Fibroblast of skin of right quadriceps (primary cell): ENCODE results near the gene CRYGS.
A peak's percentile ranks its signal among the peaks of the same experiment; 100 is the strongest.
"Not testable (repeated sequence)": the region's sequence is repeated elsewhere in the genome, so short reads cannot be mapped to it uniquely, and the experiment has no call there.

ENCODE experiments used
- DNase-seq: peaks from one replicate; pipeline ENCODE4 v3.0.0-alpha.2; 2013

CRYGS gene

GRCh38 chr3:186517218-186517617 is 27.0 kb downstream of the CRYGS start:
- no peak for DNase-seq

GRCh38 chr3:186516646-186517045 is 27.5 kb downstream of the CRYGS start:
- DNase-seq, result no peak

- no peak for DNase-seq
Measured at GRCh38 chr3:186515125-186515524, 29.1 kb downstream of the CRYGS start.

GRCh38 chr3:186514296-186515002 is 29.7 kb downstream of the CRYGS start:
- DNase-seq, result no peak

- no peak for DNase-seq
Measured at GRCh38 chr3:186513386-186513785, 30.8 kb downstream of the CRYGS start.

GRCh38 chr3:186512570-186513302 is 31.4 kb downstream of the CRYGS start:
- DNase-seq, result no peak

GRCh38 chr3:186511702-186512101 is 32.5 kb downstream of the CRYGS start:
- DNase-seq, result no peak

GRCh38 chr3:186511245-186511644 is 32.9 kb downstream of the CRYGS start:
- no peak for DNase-seq

GRCh38 chr3:186510374-186511079 is 33.7 kb downstream of the CRYGS start:
- DNase-seq, result no peak

- no peak for DNase-seq
Measured at GRCh38 chr3:186509423-186509822, 34.8 kb downstream of the CRYGS start.

- DNase-seq, result peak; percentile 10
Measured at GRCh38 chr3:186506857-186507256, 37.3 kb downstream of the CRYGS start.

- DNase-seq, result no peak
Measured at GRCh38 chr3:186506191-186506739, 37.9 kb downstream of the CRYGS start.

GRCh38 chr3:186502966-186503712 is 41.0 kb downstream of the CRYGS start:
- DNase-seq, result no peak

- no peak for DNase-seq
Measured at GRCh38 chr3:186502138-186502948, 41.8 kb downstream of the CRYGS start.

GRCh38 chr3:186499949-186500348 is 44.2 kb downstream of the CRYGS start:
- not testable (repeated sequence) for DNase-seq

- DNase-seq, result not testable (repeated sequence)
Measured at GRCh38 chr3:186498022-186498421, 46.2 kb downstream of the CRYGS start.

- DNase-seq, result no peak
Measured at GRCh38 chr3:186497608-186498007, 46.6 kb downstream of the CRYGS start.

GRCh38 chr3:186496635-186497034 is 47.5 kb downstream of the CRYGS start:
- no peak for DNase-seq

- DNase-seq, result no peak
Measured at GRCh38 chr3:186496016-186496415, 48.2 kb downstream of the CRYGS start.

- DNase-seq, result no peak
Measured at GRCh38 chr3:186493525-186494255, 50.5 kb downstream of the CRYGS start.

GRCh38 chr3:186492385-186492984 is 51.7 kb downstream of the CRYGS start:
- no peak for DNase-seq
